ENCODE results near the gene ELAC2. TPM values are rescaled to one million over a fixed set of nuclear protein-coding genes. Genes with fewer than 3 reads are reported as not detected.

ELAC2 gene
- total RNA-seq, 1 donor from 2014 or later = 112 TPM

DNA sequence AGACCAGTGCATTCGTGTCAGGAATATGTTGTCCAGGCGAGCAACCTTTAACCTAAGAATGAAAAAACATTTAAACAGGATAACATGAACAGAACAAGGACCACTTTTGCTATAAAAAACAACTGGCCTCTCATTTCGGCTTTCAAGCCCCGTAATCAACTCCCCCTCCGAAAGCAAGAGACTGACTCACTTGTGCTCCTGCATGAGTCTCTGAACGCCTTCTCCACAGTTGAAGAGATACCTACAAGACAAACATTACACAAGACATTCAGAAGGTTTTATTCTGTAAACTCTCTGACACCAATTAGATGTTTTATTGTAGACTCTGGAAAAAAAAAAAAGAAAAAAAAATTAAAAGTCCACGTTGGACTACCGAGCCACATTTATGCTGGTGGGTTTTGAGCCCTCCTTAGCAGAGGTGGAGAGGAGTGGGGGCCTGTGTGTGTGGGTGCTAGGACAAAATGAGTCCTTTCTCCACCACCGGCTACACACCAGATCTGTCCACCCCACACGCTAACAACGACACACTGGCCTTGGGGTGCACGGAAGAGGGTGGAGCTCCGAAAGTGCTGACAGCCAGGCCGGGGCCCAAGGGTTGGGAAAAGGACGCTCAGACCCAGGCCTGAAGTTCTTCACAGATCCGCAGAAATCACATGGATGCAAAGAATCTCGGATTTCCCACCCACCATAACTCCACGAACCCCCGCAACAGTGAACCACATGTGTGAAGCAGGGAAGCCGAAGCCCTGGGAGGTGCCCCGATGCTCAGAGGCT is 759 bp downstream of the ELAC2 start:
- DNase-seq (ENCODE audit: low read depth, low spot score) = no peak

DNA sequence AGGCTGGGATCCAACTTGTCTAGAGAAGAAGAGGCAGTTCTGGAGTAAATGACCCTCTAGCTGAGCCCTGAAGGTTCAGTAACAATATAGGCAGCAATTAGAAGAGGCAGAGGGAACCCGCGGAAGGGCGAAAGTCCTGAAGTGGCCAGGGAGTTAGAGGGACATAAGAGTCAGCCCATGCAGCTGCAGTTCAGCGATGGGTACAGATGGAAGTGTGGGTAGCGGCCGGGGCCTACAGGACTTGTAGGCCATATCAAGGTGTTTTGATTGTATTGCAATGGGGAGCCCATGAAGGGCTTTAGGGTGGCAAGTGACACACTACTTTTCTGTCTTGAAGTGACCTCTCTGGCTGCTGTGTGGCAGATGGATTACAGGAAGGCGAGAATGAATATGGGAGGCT is 3.0 kb downstream of the ELAC2 start:
- no peak for DNase-seq (ENCODE audit: low read depth, low spot score)

DNA sequence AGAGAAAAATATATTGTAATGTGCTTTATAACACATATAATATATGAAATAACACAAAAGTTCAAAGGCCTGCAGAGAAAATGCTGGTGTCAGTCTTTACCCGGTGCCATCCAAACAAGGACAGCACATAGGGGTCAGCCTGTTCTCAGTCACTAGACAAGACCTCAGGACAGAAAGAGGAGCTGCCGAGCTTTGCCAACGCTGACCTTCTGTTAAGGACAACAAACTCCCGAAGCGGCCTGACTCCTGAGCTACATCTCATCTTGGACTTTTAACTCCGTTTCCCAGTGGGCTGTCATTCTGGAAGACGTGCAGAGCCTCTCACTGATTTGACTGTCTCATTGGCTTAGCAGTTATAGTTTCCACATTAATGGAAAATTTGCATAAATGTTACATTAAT is 6.9 kb downstream of the ELAC2 start:
- DNase-seq (ENCODE audit: low read depth, low spot score) = no peak

DNA sequence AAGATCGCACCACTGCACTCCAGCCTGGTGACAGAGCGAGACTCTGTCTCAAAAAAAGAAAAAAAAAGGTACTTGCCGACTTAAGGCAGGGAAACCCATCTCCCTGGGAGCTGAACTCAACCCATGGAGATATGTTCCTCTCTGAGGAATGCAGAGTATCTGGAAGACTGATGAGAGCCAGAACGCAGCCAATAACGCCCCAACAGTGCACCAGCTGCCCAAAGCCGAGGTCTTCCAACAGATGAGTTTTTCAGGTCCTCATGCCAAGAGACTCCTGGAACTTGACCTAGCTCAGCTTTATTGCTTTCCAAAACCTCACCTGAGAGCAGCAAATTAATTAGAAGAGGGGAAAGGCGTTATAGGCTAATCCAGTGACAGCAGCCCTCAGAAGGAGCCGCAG is 9.4 kb downstream of the ELAC2 start:
- DNase-seq (ENCODE audit: low read depth, low spot score) = no peak

DNA sequence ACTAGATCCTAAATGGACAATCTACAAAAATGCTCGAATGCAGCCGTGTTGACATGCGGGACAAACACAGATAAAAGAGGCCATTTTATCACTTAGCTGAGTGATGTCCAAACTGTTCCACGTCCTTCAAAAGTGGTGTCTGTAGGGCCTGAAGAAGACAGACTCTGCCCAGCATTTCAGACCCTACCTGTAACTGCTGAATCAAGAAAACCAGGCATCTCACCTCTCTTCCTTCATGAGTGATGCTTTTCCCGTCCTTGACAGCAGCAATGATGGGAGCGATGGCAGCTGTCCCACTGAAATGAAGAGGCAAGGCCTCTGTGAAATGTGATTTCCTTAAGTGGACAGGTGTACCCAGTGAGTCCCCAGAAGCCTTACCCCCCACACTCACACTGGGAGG is 12.3 kb downstream of the ELAC2 start:
- no peak for DNase-seq (ENCODE audit: low read depth, low spot score)

DNA sequence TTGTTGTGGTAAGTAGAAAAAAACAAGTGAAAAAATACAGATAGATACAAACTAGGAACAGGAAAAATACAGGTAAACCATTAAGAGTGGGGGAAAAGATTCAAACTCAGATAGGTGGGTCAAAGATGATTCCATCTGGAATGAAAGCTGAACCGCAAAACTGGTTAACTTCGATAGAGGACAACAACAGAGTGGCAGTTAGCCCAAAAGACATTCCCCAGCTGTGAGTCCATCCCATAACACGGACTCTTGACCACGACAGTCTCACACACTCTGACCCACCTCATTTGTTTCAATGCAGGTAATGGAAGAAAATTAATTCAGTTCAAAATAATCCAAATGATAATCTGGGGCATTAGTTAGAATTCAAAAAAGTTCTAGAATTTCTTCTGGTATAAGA is 13.5 kb downstream of the ELAC2 start:
- DNase-seq (ENCODE audit: low read depth, low spot score) = no peak

DNA sequence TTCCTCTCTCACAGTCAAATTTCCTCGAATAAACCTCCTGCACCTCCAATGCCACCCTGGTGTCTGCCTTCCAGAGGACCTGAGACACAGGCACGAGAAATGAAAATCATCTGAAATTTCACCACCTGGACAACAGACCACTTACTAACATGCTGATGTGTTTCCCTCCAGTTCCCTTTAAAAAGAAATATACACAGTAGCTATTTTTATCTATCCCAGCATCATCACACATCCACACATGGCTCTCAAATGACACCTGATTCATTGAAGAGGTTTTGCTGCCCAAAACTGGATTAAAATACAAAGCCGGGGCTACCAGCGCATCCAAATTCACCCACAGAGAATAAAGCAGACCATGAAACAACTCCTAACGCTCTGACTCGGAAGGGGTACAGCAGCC is 13.9 kb downstream of the ELAC2 start:
- DNase-seq (ENCODE audit: low read depth, low spot score) = no peak

DNA sequence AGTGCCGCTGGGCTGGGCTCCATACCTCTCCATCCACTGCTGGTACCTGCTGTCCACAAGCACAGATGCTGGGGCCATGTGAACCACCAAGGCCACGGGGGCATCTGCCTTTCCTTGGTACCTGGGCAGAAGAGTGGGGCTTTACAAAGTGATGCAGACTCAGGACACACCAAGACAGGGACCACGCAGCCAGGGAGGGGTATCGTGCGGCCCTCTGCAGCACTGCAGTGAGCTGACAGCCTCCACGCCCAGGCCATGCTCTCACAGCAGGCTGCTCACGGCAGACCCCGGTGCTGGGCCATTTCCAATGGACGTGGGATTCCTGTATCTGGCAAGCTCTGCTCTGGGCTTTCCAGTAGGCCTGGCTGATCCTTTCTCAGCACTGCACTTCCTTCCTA is 14.4 kb downstream of the ELAC2 start:
- DNase-seq (ENCODE audit: low read depth, low spot score) = no peak

DNA sequence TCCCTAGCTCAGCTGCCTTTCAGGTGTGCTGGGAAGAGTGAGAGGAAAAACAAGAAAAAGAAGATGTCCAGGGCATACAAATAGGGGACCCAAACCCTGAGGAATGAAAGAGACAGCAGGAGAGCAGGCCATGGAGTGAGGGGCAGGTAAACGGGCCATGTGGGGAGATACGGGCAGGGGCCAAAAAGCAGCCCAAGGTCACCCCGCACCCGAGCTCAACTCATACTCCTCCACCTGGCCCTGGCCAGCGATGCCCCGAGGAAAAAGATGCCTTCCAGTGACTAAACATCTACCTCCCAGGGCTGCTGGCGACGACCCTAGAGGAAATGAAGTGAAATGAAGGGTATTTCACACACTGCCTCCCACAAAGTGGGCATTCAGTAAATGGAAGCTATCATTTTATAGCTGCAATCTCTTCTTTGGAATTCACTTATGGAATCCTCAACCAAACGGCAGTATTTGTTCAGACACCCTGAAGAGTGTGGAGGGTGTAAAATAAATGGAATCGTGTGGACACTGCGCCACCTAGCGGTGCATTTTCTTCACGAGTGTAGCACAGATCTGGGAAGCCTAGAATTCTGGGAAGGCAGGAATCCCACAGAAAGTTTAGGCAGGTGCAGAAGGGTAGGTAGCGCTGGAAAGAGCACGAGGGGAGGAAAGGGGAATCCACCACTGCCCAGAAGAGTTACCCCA is 14.9 kb downstream of the ELAC2 start:
- peak; percentile 20 for DNase-seq (ENCODE audit: low read depth, low spot score)

DNA sequence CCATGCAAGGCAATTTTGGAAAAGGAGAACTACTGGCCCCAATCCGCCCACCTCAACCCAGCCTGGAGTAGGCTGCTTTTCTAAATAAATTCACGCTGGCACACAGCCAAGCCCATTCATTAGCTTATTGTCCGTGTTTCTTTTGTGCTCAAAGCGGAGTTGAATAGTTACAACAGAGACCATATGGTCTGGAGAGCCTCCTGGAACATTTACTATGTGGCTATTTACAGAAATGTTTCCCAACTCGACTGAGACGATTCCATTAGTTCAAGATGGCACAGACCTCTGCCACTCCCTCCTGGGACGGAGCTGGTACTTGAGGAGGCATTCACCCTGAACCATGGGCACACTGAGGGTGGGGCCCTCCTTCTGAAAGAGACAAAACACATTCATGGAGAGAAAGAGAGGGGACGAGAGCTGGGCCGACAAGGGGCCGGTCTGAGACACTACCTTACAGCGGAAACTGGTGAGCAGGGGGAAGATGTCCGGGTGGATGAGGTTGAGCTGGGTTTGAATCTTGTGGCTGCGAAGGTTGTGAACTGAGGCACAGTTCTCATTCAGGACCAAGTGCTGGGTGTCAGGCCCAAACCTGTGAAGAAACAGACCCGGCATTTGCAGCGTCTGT is 15.7 kb downstream of the ELAC2 start:
- no peak for DNase-seq (ENCODE audit: low read depth, low spot score)

DNA sequence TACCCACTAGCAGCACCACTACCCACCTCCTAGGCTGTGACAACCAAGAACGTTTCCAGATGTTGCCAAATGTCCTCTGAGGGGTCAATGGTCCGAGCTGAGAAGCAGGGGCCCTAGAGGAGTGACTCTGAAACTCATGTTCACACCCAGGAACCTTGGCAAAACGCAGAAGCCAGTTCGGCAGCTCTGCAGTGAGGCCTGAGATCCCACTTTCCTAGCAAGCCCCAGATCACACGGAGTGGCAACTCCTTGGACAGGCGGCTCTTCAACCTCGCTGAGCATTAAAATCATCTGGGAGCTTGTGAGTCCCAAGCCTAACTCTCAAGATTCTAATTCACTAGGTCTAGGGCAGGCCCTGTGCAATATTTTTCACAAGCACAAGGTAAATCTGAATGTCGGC is 17.3 kb downstream of the ELAC2 start:
- DNase-seq (ENCODE audit: low read depth, low spot score) = no peak

DNA sequence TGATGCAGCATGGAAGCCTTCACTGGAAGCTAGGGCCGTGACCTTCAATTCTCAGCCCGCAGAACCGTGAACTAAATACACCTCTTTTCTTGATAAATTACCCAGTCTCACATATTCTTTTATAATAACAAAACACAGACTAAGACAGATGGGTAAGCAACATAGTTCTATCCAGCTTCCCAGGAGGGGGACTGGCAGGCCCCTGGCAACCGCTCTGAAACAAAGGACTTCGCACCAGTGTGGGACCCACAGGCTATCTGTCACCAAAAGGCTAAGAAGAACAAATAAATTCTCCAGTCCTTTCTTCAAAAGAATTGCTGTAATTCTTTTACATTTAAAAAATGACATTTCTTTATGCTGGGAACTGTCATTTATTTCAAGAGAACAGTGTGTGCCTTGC is 19.0 kb downstream of the ELAC2 start:
- DNase-seq (ENCODE audit: low read depth, low spot score) = no peak

DNA sequence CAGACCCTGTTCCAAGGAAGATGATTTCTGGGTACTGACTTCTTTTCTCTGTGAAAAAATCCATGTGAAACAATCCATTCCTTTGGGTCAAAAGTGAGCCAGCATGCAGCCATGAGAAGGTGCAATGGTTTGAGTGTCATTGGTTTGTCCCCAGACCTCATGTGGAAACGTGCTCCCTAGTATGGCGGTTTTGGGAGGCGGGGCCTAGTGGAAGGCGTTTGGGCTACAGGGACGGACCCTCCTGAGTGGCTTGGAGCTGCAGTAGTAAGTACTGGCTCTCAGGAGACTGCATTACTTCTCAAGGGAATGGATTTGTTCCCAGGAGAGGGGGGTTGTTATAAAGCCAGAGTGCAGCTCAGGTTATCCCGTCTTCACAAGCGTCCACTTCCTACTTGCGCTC is 19.4 kb downstream of the ELAC2 start:
- no peak for DNase-seq (ENCODE audit: low read depth, low spot score)

DNA sequence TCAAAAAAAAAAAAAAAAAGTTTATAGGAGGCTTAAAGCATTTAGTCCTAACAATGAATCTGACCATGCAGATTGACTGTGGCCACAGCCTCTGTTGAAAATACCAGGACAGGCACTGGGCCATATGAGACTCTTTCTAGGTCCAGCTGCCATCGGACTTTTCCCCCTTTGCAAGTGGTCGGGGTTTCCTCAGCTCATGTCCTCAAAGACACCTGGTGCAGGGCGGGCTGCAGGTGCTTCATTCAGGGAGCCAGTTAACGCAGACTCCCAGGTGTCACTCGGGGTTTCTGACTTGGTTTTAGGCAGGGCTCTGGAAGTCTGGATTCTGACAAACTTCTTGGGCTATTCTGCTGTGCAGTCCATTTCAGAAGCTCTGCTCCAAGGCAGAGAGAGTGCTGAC is 20.9 kb downstream of the ELAC2 start:
- no peak for DNase-seq (ENCODE audit: low read depth, low spot score)

DNA sequence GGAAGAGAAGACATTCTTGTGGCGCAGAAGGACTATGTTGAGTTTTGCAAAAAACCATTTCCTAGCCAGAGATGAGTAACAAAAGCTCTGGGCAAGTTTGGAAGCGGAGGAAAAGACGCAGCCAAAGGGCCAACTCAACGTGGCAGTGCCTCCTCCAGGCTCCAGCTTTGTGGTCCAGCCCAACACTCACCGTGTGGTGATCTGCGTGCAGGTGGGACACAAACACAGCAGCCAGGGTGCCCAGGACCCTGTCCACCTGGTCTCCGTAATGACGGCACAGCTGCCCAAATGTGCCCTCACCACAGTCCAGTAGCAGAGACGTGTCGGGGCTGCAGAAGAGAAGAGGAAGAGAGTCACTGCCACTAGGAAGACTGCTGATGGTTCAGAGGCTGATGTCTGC is 21.5 kb downstream of the ELAC2 start:
- DNase-seq (ENCODE audit: low read depth, low spot score) = no peak

DNA sequence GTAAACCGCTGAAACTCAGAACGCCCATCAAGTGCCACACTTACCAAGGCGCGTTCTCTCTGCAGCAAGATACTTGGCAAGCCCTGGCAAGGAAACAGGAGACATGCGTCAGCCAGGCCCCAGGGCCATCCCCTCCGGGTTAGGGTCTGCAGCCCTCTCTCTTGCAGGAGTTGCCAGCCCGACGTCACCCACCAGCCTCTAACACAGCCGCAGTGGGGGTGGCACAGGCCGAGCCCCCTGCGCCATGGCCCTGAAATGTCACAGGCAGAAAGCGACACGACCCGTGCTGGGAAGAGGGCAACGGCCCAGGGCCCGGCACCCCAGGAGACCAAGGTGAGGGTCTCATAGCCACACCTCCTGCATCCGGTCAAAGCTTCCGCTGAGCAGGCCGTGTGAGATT is 21.9 kb downstream of the ELAC2 start:
- DNase-seq (ENCODE audit: low read depth, low spot score) = no peak

DNA sequence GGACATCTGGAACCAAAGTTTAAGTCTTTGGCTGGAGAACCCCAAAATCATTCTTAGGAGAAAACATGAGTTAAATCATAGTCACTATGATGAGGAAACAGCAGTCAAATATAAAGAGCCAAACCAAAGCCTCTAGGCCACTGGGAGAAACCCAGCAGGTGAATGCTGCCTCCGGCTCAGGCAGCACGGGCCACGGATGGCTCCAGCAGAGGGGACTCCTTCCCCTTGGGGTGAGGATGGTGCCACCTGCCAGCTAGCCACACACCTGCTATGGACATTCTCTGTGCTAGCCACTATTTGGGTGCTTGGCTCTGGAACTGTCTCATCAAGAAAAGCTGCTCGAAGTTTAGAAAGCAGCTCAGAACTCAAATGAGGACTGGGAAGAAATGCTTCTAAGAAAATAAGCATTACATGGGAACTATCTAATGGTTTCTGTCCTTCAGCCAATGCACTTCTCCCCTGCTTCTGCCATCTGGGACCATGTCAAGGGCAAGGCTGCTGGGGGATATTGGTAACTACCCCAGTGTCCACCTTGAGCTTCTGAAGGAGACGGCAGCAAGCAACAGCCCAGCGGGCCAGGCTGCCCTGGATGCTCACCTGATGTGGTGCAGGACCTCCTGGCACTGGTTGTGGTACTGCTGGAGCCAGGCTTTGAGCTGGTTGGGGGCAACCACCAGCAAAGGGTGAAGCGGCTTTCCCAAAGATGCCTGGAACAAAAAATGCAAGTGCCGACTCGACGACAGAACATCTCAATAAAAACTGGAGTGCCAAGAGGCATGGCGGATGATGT is 22.5 kb downstream of the ELAC2 start:
- DNase-seq (ENCODE audit: low read depth, low spot score) = no peak

DNA sequence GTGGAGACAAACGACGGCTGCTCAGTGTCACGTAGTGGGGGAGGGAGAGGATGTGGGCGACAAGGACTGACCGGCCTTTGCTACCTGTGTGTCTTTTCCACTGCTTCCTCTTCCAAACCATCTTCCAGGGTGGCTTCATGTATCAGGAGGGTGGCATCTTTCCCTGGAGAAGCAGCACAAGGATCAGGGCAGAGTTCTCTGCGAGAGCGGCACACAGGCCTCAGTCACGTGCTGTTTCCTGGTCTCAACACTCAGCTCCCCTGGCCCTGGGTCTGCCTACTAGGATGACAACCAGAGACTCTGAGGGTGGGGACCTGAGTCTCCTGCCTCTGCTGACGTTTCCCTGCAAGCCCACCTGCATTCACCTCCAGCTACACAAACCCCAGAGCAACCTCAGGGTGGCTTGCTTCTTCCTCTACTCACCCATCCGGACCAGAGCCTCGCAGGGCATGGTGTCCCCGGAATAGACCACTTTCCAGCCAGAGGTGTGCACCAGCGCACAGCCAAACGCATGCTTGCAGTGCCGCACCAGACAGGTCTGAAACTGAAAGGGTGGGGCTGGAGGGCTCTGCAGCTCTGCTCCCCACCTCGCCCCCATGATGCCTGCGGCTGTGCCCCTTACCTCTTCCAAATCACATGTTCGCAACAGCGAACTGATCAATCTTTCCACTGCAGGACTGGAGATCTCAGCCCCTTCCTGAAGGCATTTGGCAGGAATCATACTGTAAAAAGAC is 23.3 kb downstream of the ELAC2 start:
- no peak for DNase-seq (ENCODE audit: low read depth, low spot score)

DNA sequence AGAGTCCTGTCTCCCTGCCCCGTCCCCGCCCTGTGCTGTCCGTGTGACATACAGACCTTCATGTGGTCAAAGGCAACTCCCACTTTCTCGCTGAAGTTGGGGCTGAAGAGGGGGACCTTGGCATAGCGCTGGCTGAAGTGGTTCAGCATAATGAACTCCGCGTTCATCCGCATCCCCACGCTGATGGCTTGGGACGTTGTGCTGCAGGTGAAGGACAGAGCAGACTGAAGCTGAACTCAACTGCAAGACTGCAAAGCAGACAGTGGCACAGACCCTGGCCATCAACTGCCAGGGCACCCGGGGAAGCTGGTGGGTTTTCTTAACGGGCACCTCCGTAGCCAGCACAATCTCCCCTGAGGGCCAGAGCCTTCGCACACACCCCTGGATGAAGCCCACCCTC is 24.2 kb downstream of the ELAC2 start:
- no peak for DNase-seq (ENCODE audit: low read depth, low spot score)

DNA sequence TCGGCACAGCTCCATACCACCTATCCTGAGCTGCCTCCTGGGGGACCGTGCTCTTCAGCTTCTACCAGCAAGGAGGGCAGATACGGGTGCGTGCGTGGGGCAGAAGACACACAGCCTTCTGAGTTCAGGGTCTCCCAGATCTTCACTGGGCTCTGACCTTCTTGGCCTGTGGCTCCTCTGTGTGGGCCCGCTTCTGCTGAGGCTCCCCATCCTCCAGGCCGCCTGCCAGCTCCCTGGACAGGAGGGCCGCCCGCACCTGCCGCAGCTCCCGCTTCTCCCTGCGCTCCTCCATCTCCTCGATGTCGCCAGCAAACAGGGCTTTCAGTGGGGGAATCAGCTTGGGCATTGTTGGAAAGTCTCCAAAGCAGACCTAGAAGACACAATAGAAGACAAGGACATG is 25.2 kb downstream of the ELAC2 start:
- no peak for DNase-seq (ENCODE audit: low read depth, low spot score)

DNA sequence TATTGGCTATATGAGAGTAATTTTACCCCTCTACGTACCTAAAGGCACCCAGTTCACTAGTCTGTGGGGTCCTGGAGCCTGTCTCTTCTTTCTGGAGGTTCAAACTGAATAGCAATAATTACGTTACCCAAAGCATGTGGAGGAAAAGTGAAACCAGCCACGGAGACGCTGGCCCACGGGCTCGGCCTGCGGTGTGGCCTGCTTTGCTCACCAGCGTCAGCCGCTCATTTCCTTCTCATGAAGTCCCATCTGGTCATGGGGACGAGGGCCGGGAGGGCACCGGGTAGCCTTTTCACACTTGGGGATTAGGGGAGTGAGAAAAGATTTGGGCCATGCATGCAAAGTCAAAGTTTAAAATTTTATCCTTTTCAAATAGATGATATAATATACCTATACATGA is 26.9 kb downstream of the ELAC2 start:
- no peak for DNase-seq (ENCODE audit: low read depth, low spot score)

Measured in pulmonary artery endothelial cell (primary cell).